NCI-H510A treated with DMSO at 0.1 percent for 48 hours (cell line): ENCODE measurements around the gene ULK3.

ENCODE experiments used
- DNase-seq: peaks from one replicate; lab custom pipeline; 2025; lab: John Stamatoyannopoulos, UW

Gene ULK3

GRCh38 chr15:74840851-74841775 lies 1.8 kb downstream of the ULK3 start:
- DNase-seq = no peak

GRCh38 chr15:74839526-74840395 lies 3.2 kb downstream of the ULK3 start:
- DNase-seq = no peak

- DNase-seq = no peak
These were observed 4.0 kb downstream of the ULK3 start for GRCh38 chr15:74838746-74839525.

GRCh38 chr15:74838137-74838516 lies 4.8 kb downstream of the ULK3 start:
- no peak for DNase-seq

GRCh38 chr15:74837482-74838136 lies 5.3 kb downstream of the ULK3 start:
- DNase-seq = no peak

GRCh38 chr15:74836846-74837245 lies 6.1 kb downstream of the ULK3 start:
- DNase-seq = no peak

GRCh38 chr15:74835312-74835823 lies 7.6 kb downstream of the ULK3 start:
- no peak for DNase-seq

GRCh38 chr15:74833376-74834107 lies 9.4 kb downstream of the ULK3 start:
- no peak for DNase-seq

GRCh38 chr15:74832826-74833225 lies 10.1 kb downstream of the ULK3 start:
- no peak for DNase-seq

- DNase-seq = no peak
These were observed 11.0 kb downstream of the ULK3 start for GRCh38 chr15:74831813-74832495.

- no peak for DNase-seq
These were observed 12.1 kb downstream of the ULK3 start for GRCh38 chr15:74830868-74831267.

- no peak for DNase-seq
These were observed 13.0 kb downstream of the ULK3 start for GRCh38 chr15:74829991-74830390.

- no peak for DNase-seq
These were observed 13.5 kb downstream of the ULK3 start for GRCh38 chr15:74829486-74829885.

GRCh38 chr15:74828835-74829234 lies 14.1 kb downstream of the ULK3 start:
- DNase-seq = no peak

- no peak for DNase-seq
These were observed 15.3 kb downstream of the ULK3 start for GRCh38 chr15:74827614-74828013.

- DNase-seq = no peak
These were observed 16.0 kb downstream of the ULK3 start for GRCh38 chr15:74826921-74827320.

GRCh38 chr15:74826364-74826819 lies 16.6 kb downstream of the ULK3 start, which contains the start of gene CPLX3:
CPLX3 (plus strand) TSS chr15:74826627; CDS start chr15:74826704, 77 bp downstream.
- DNase-seq = no peak

- DNase-seq = no peak
These were observed 17.1 kb downstream of the ULK3 start for GRCh38 chr15:74825866-74826265.

- no peak for DNase-seq
These were observed 18.0 kb downstream of the ULK3 start for GRCh38 chr15:74824976-74825375.

- DNase-seq = no peak
These were observed 19.6 kb downstream of the ULK3 start for GRCh38 chr15:74823324-74823723.
